ENCODE measurements around the gene ZNFX1. TPM values are rescaled to one million over a fixed set of nuclear protein-coding genes. Genes with fewer than 3 reads are reported as not detected.

ZNFX1 gene
- total and polyA plus RNA-seq, 4 experiments from 2014 or later: 30.8 to 88.8 (median 76.1) TPM

DNA sequence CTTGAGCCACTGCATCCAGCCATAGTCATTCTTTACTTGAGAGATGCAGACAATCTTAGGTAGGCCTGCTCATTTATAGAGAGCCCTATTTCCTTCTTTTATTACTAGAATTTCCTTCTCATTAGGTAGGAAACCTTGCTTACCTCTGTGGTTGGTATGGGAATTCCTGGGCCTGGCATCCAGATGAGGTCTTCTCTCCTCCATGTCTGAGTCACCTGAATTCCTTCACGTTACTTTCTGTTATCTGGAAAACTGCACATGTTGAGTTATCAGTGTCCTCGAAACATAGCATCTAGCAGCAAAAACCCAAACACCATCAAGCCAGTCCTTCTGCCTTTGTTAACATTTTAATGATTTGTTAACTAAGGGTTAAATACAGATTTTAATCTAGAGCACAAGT is 2.2 kb downstream of the ZNFX1 start:
- intact Hi-C loops (cut with micrococcal nuclease): loop anchor here (1.0 kb wide), 1 partner anchor 7 kb away; no protein-coding TSS in a partner anchor
- Histone ChIP-seq H3K27me3 (ENCODE audit: insufficient read depth, low read length) (no peaks in the 10 kb centered on the region), H3K4me3 (ENCODE audit: low read length in 2 of 2) (peak overlapping the region; percentile 19 to 92), H3K36me3 (ENCODE audit: insufficient read depth, low read length) (peaks cover 47% of the 10 kb centered on the region), H3K27ac (ENCODE audit: low read depth, low read length) (peak overlapping the region; percentile 82), H3K9me3 (ENCODE audit: control insufficient read depth in 1 of 2, low read length in 2 of 2) (peaks cover 2 to 9% of the 10 kb centered on the region in 2 donors), H3K4me1 (ENCODE audit: insufficient read depth, low read length) (peaks cover 71% of the 10 kb centered on the region)
- Mint-ChIP-seq H3K4me1 (peaks cover 46 to 78% (median 60%) of the 10 kb centered on the region in 4 donors), H3K27ac (peak overlapping the region in 6 of 7 donors; percentile 80 to 98 (median 93)), H3K4me3 (peak overlapping the region; percentile 10 to 98 (median 95)), H3K36me3 (peaks cover 48 to 73% of the 10 kb centered on the region in 2 donors), H3K27me3 (peaks cover 0 to 1% of the 10 kb centered on the region in 2 donors), H3K9me3 (peaks cover 2 to 25% (median 20%) of the 10 kb centered on the region in 8 donors)
- CTCF ChIA-PET (ENCODE audit: partially characterized antibody): interaction anchor here (0.9 to 2.2 kb wide), 3 partner anchors 8 to 59 kb away, joined by 3 to 6 read pairs (median 5); no protein-coding TSS in a partner anchor
- no peak for DNase-seq
- POLR2A ChIA-PET (ENCODE audit: partially characterized antibody): interaction anchor here (1.2 to 8.0 kb wide), 5 partner anchors 9 to 89 kb away, joined by 5 to 108 read pairs (median 10); partner anchors contain the start of gene DDX27

GRCh38 chr20:49275216-49275615 is 2.6 kb downstream of the ZNFX1 start:
- no peak for DNase-seq
- POLR2A ChIA-PET (ENCODE audit: partially characterized antibody): interaction anchor here (0.6 to 8.0 kb wide), 4 partner anchors 9 to 395 kb away, joined by 3 to 108 read pairs (median 11); partner anchors contain the start of gene DDX27
- H3K27me3 Mint-ChIP-seq: peaks cover 0 to 1% of the 10 kb centered on the region in 2 donors
- H3K27me3 ChIP-seq (ENCODE audit: insufficient read depth, low read length): no peaks in the 10 kb centered on the region
- peak overlapping the region in 1 of 2 donors; percentile 19 for H3K4me3 ChIP-seq (ENCODE audit: low read length in 2 of 2)
- peak overlapping the region; percentile 82 for H3K27ac ChIP-seq (ENCODE audit: low read depth, low read length)
- H3K4me1 Mint-ChIP-seq: peaks cover 46 to 78% (median 60%) of the 10 kb centered on the region in 4 donors
- CTCF ChIA-PET (ENCODE audit: partially characterized antibody): interaction anchor here (0.7 to 2.2 kb wide), 2 partner anchors 58 to 1684 kb away, joined by 3 to 6 read pairs; no protein-coding TSS in a partner anchor
- H3K27ac Mint-ChIP-seq: peak overlapping the region in 6 of 7 donors; percentile 80 to 98 (median 93)
- peaks cover 71% of the 10 kb centered on the region for H3K4me1 ChIP-seq (ENCODE audit: insufficient read depth, low read length)
- peaks cover 47% of the 10 kb centered on the region for H3K36me3 ChIP-seq (ENCODE audit: insufficient read depth, low read length)
- intact Hi-C loops (cut with micrococcal nuclease): no loop called here
- peak overlapping the region; percentile 10 to 98 (median 95) for H3K4me3 Mint-ChIP-seq
- peaks cover 2 to 20% (median 16%) of the 10 kb centered on the region in 8 donors for H3K9me3 Mint-ChIP-seq
- peaks cover 48 to 73% of the 10 kb centered on the region in 2 donors for H3K36me3 Mint-ChIP-seq
- peaks cover 0 to 5% of the 10 kb centered on the region in 2 donors for H3K9me3 ChIP-seq (ENCODE audit: control insufficient read depth in 1 of 2, low read length in 2 of 2)

GRCh38 chr20:49273696-49274277 is 4.1 kb downstream of the ZNFX1 start:
- no peak overlapping the region for H3K27ac ChIP-seq (ENCODE audit: low read depth, low read length)
- H3K4me1 ChIP-seq (ENCODE audit: insufficient read depth, low read length): peaks cover 72% of the 10 kb centered on the region
- CTCF ChIA-PET (ENCODE audit: partially characterized antibody): interaction anchor here (1.0 to 1.3 kb wide), 2 partner anchors 28 to 56 kb away, joined by 3 read pairs; no protein-coding TSS in a partner anchor
- DNase-seq: no peak
- H3K36me3 ChIP-seq (ENCODE audit: insufficient read depth, low read length): peaks cover 53% of the 10 kb centered on the region
- Mint-ChIP-seq H3K27ac (peak overlapping the region in 2 of 7 donors; percentile 36 to 62), H3K4me1 (peaks cover 49 to 78% (median 61%) of the 10 kb centered on the region in 4 donors), H3K9me3 (peaks cover 0 to 10% (median 5%) of the 10 kb centered on the region in 8 donors), H3K4me3 (no peak overlapping the region), H3K27me3 (peaks cover 0 to 1% of the 10 kb centered on the region in 2 donors), H3K36me3 (peaks cover 47 to 74% of the 10 kb centered on the region in 2 donors)
- POLR2A ChIA-PET (ENCODE audit: partially characterized antibody): interaction anchor here (0.9 to 4.2 kb wide), 3 partner anchors 8 to 90 kb away, joined by 3 to 26 read pairs (median 4); no protein-coding TSS in a partner anchor
- H3K9me3 ChIP-seq (ENCODE audit: control insufficient read depth in 1 of 2, low read length in 2 of 2): no peaks in the 10 kb centered on the region
- no peak overlapping the region for H3K4me3 ChIP-seq (ENCODE audit: low read length in 2 of 2)
- H3K27me3 ChIP-seq (ENCODE audit: insufficient read depth, low read length): no peaks in the 10 kb centered on the region
- intact Hi-C loops (cut with micrococcal nuclease): no loop called here

DNA sequence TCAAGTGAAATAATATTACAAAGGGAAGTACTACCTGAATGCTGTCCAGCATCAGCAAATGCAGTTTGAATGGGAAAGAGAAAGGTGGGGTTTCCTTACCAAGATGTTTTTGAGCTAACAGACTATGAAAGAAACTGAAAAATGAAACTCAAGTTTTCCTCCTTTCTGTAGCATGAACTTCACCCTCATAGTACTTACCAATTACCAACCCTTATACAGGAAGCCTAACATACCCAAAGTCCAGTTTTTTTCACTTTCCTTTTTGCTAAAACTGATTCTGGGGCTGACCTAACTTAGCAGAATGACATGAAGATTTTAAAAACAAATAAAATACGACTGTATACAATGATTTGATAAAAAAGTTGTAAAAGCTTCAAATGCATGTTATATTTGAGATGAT is 5.2 kb downstream of the ZNFX1 start:
- peak overlapping the region in 6 of 7 donors; percentile 43 to 88 (median 58) for H3K27ac Mint-ChIP-seq

GRCh38 chr20:49270736-49271135 is 7.1 kb downstream of the ZNFX1 start:
- H3K4me3 ChIP-seq (ENCODE audit: low read length in 2 of 2): no peak overlapping the region
- intact Hi-C loops (cut with micrococcal nuclease): no loop called here

More for the DNA sequence above, 5.2 kb downstream of the ZNFX1 start:
- Mint-ChIP-seq H3K36me3 (peaks cover 48 to 75% of the 10 kb centered on the region in 2 donors), H3K4me1 (peaks cover 54 to 84% (median 64%) of the 10 kb centered on the region in 4 donors), H3K27me3 (no peaks in the 10 kb centered on the region), H3K9me3 (peaks cover 0 to 5% (median 0%) of the 10 kb centered on the region in 8 donors), H3K4me3 (peak overlapping the region in 7 of 8 donors; percentile 30 to 75 (median 62))
- H3K27me3 ChIP-seq (ENCODE audit: insufficient read depth, low read length): no peaks in the 10 kb centered on the region
- CTCF ChIA-PET (ENCODE audit: partially characterized antibody): interaction anchor here (1.0 kb wide), 1 partner anchor 27 kb away, joined by 3 read pairs; no protein-coding TSS in a partner anchor
- H3K36me3 ChIP-seq (ENCODE audit: insufficient read depth, low read length): peaks cover 55% of the 10 kb centered on the region
- intact Hi-C loops (cut with micrococcal nuclease): no loop called here
- H3K27ac ChIP-seq (ENCODE audit: low read depth, low read length): no peak overlapping the region
- no peaks in the 10 kb centered on the region for H3K9me3 ChIP-seq (ENCODE audit: control insufficient read depth in 1 of 2, low read length in 2 of 2)
- H3K4me1 ChIP-seq (ENCODE audit: insufficient read depth, low read length): peaks cover 82% of the 10 kb centered on the region
- POLR2A ChIA-PET (ENCODE audit: partially characterized antibody): interaction anchor here (1.1 to 4.2 kb wide), 2 partner anchors 9 kb away, joined by 4 to 26 read pairs; no protein-coding TSS in a partner anchor
- no peak overlapping the region for H3K4me3 ChIP-seq (ENCODE audit: low read length in 2 of 2)
- DNase-seq: no peak

DNA sequence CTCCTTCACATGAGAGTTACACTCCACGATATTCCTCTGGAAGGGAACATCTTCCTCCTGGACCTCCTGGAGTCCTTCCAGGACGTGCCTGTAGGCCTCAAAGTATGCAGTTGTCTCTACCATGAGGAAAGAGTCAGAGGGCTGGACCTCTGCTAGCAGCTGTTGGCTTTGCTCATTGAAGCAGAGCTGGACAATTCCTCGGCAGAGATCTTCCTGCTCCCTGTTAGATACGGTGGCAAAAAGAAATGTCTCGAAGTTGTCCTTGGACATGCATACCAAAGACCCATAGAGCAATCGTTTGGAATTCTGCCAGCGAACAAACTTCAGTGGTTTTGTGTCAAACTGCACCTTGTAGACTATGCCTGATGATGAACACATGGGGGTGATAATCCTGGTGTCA is 7.7 kb downstream of the ZNFX1 start:
- CTCF ChIA-PET (ENCODE audit: partially characterized antibody): no interaction called here
- Histone ChIP-seq H3K36me3 (ENCODE audit: insufficient read depth, low read length) (peaks cover 54% of the 10 kb centered on the region), H3K9me3 (ENCODE audit: control insufficient read depth in 1 of 2, low read length in 2 of 2) (no peaks in the 10 kb centered on the region), H3K4me3 (ENCODE audit: low read length in 2 of 2) (no peak overlapping the region), H3K4me1 (ENCODE audit: insufficient read depth, low read length) (peaks cover 84% of the 10 kb centered on the region), H3K27ac (ENCODE audit: low read depth, low read length) (no peak overlapping the region), H3K27me3 (ENCODE audit: insufficient read depth, low read length) (no peaks in the 10 kb centered on the region)
- peaks cover 51 to 73% of the 10 kb centered on the region in 2 donors for H3K36me3 Mint-ChIP-seq
- intact Hi-C loops (cut with micrococcal nuclease): no loop called here
- peaks cover 55 to 90% (median 69%) of the 10 kb centered on the region in 4 donors for H3K4me1 Mint-ChIP-seq
- peak overlapping the region in 4 of 7 donors; percentile 46 to 82 (median 68) for H3K27ac Mint-ChIP-seq
- H3K4me3 Mint-ChIP-seq: peak overlapping the region; percentile 7 to 87 (median 70)
- no peak for DNase-seq
- H3K9me3 Mint-ChIP-seq: peaks cover 0 to 3% (median 0%) of the 10 kb centered on the region in 8 donors
- H3K27me3 Mint-ChIP-seq: no peaks in the 10 kb centered on the region
- POLR2A ChIA-PET (ENCODE audit: partially characterized antibody): interaction anchor here (4.2 kb wide), 1 partner anchor 11 kb away, joined by 26 read pairs; no protein-coding TSS in a partner anchor

More at GRCh38 chr20:49270736-49271135, 7.1 kb downstream of the ZNFX1 start:
- DNase-seq: no peak
- no peaks in the 10 kb centered on the region for H3K27me3 Mint-ChIP-seq
- CTCF ChIA-PET (ENCODE audit: partially characterized antibody): interaction anchor here (1.0 kb wide), 1 partner anchor 24 kb away, joined by 3 read pairs; no protein-coding TSS in a partner anchor
- peak overlapping the region in 4 of 7 donors; percentile 44 to 81 (median 51) for H3K27ac Mint-ChIP-seq
- H3K27ac ChIP-seq (ENCODE audit: low read depth, low read length): no peak overlapping the region
- H3K9me3 Mint-ChIP-seq: peaks cover 0 to 3% (median 0%) of the 10 kb centered on the region in 8 donors
- peaks cover 54% of the 10 kb centered on the region for H3K36me3 ChIP-seq (ENCODE audit: insufficient read depth, low read length)
- H3K4me1 ChIP-seq (ENCODE audit: insufficient read depth, low read length): peaks cover 89% of the 10 kb centered on the region
- H3K9me3 ChIP-seq (ENCODE audit: control insufficient read depth in 1 of 2, low read length in 2 of 2): no peaks in the 10 kb centered on the region
- no peaks in the 10 kb centered on the region for H3K27me3 ChIP-seq (ENCODE audit: insufficient read depth, low read length)
- H3K36me3 Mint-ChIP-seq: peaks cover 53 to 73% of the 10 kb centered on the region in 2 donors
- peaks cover 56 to 92% (median 70%) of the 10 kb centered on the region in 4 donors for H3K4me1 Mint-ChIP-seq
- H3K4me3 Mint-ChIP-seq: peak overlapping the region; percentile 11 to 87 (median 68)
- POLR2A ChIA-PET (ENCODE audit: partially characterized antibody): interaction anchor here (1.6 to 4.2 kb wide), 2 partner anchors 11 to 16 kb away, joined by 6 to 26 read pairs; no protein-coding TSS in a partner anchor
